Fibroblast of peridontal ligament (primary cell): ENCODE results near the gene PPP2R1A.
A peak's percentile ranks its signal among the peaks of the same experiment; 100 is the strongest.

Experiments
- DNase-seq: peaks from one replicate; pipeline ENCODE4 v3.0.0-alpha.2; 2010; ENCODE audit errors: extremely low read depth

Gene PPP2R1A

GRCh38 chr19:52189735-52190486 lies at the start of gene PPP2R1A:
Gene PPP2R1A, plus strand, starts transcription at chr19:52190052. Its CDS starts 45 bp downstream, at chr19:52190097.
- DNase-seq, result peak; percentile 100

- no peak for DNase-seq
These were observed 48.6 kb upstream of the PPP2R1A start for GRCh38 chr19:52141203-52141602.

DNA sequence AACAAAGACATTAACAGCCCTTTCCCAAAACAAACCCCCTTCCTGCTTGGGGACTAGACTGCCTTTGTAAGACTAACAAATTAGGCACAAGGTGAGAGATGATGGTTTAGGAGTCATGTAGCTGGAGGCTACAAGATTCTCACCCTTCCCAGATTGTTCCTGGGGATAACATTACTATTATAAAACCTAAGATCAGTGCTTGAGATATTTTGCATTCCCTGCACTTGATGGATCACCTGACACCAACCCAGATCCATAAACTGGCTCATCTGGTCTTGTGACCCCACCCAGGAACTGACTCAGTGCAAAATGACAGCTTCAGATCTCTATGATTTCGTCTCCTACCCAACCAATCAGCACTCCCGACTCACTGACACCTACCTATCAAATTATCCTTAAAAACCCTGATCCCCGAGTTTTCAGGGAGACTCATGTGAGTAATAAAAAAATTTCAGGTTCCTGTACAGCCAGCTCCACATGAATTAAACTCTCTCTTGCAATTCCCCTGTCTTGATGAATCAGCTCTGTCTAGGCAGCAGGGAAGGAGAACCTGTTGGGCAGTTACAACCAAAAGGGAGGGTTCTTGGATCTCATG lies 47.8 kb upstream of the PPP2R1A start:
- no peak for DNase-seq

- no peak for DNase-seq
These were observed 41.6 kb upstream of the PPP2R1A start for GRCh38 chr19:52148256-52148655.

- no peak for DNase-seq
These were observed 34.1 kb upstream of the PPP2R1A start for GRCh38 chr19:52155596-52156359.

DNA sequence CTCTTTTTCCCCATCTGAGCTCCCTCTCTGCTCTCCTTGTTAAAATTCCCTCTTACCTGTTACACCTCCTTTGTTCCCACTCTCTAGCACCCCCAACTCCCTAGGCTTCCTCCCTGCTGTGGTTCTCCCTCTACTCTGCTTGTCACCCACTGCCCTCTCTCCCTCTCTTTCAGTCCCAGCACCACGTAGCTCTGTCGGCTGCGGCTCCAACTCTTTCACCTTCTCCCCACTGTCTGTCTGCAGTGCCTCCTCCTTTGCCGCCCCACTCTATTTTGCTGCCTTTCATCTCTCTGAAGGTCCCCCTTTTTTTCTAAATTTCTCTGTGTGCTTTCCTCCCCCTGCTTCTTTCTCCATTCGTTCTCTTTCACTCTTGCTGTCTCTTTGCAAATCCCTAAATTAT lies 19.5 kb upstream of the PPP2R1A start:
- no peak for DNase-seq

GRCh38 chr19:52170863-52171320 lies 19.0 kb upstream of the PPP2R1A start:
- no peak for DNase-seq

DNA sequence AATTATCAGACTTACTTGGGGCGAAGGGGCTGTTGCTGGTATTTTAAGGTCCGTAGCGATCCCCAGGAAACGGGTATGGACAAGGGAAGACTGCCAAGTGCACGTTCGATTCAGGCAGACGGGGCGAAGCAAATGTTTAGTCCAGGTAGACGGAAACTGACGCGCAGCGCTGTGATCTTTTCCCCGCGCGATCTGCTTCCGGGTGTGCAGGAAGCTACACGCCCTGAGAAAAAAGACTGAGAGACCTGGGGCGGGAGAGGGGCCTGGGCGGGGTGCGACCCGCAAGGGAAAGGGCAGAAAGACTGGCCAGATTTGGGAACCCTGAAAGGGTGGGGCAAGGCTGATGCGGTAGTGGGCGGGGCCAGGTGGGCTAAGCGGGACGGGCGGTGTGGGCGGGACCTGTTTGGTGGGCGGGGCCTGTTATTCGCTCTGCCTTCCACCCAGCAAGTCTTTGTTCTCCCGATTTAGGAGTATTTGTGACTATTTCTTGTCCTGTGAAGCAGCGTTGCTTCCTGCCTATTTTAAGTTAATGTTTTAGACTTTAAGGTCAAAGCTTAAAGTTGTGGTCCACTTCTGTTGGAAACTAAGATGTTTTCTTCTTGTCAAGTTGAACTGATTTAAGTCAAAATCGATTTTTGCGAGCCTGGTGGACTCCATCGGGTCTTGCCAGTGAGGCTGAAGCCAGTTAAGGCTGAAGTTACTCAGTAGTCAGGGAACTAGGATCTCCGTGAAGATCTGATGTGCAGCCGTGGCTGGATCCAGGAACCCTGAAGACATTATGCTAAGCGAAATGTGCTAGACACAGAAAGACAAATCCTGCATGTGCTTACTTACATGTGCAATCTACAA lies 18.3 kb upstream of the PPP2R1A start, which contains the start of gene ZNF836:
ZNF836 (minus strand) TSS at position 301 of the 849 bp plus-strand sequence. CDS start 3,549 bp downstream, outside the sequence.
- DNase-seq, result peak; percentile 69

DNA sequence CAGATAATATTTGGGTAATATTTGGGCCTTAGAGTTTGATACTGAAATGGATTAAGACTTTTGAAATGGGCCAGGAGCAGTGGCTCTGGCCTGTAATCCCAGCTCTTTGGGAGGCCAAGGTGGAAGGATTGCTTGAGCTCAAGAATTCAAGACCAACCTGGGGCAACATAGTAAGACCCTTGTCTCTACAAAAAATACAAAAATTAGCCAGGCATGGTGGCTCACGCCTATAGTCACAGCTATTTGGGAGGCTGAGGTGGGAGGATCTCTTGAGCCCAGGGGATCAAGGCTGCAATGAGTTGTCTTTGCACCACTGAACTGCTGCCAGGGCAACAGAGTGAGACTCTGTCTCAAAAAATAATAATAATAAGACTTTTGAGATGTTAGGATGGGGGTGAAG lies 17.5 kb upstream of the PPP2R1A start:
- DNase-seq, result no peak

- DNase-seq, result no peak
These were observed 13.3 kb upstream of the PPP2R1A start for GRCh38 chr19:52176574-52176973.

DNA sequence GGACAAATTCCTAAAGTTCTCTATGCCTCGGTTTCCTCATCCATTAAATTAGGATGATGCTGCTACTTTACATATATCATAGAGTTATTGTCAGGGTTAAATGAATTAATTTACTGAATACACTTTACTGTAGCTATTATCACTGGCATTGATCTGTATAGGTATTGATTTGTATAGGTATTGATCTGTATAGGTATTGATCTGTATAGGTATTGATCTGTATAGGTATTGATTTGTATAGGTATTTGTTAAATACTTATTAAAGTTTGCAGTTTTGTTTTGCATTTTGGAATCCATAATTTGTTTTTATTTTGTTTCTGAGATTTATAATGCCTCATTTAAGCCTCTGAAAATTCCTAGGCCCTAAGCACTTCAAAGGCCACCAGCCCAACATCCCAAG lies 2.4 kb upstream of the PPP2R1A start:
- DNase-seq, result no peak

GRCh38 chr19:52188822-52189734 lies 774 bp upstream of the PPP2R1A start:
- DNase-seq, result no peak

DNA sequence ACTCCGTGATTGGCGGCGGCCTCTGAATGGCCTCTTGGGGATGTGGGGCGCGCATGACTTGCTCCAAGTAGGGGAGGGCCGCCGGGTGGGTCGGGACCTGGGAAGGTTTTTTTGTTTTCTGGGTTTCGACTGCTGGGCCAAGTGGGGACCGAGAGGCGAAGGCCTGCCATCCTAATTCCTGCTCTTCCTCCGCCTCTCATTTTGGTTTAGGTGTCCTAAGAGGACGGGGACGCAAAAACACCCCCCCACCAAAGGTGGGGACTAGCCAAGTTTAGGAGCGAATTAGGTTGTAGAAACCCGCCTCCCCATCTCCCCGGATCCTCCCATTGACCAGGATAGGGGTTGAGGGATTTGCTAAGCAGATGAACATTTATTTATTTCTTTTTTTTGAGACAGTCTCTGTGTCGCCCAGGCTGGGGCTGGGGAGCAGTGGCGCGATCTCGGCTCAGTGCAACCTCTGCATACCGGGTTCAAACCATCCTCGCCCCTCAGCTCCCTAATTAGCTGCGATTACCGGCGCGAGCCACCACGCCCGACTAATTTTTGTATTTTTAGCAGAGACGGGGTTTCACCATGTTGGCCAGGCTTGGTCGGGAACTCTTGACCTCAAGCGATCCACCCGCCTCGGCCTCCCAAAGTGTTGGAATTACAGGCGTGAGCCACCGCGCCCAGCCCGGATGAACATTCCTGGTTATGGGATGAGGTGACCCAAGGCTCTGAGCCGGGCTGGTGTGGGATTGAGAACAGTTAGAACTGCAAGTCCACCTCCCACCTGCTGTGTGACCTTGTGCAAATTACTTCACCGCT lies 838 bp downstream of the PPP2R1A start:
- peak; percentile 51 for DNase-seq

GRCh38 chr19:52191389-52191788 lies 1.5 kb downstream of the PPP2R1A start:
- no peak for DNase-seq

DNA sequence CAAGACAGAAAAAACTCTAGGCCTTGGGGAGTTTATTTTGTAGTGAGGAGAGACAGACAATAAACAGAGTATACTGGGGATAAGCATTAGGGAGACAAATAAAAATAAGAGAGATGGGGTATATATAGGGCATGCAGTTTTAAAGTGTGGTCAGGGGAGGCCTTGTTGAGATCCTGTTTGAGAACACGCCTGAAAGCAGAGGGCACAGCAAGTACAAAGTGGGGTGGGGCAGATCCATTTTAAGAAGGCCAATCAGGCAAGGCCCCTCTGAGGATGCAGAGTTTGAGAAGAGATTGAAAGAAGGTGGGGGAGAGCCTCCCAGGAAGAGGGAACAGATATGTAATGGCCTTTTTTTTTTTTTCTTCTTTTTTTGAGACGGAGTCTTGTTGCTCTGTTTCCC lies 2.1 kb downstream of the PPP2R1A start:
- no peak for DNase-seq

GRCh38 chr19:52196256-52196967 lies 6.6 kb downstream of the PPP2R1A start:
- DNase-seq, result peak; percentile 6

- DNase-seq, result no peak
These were observed 8.1 kb downstream of the PPP2R1A start for GRCh38 chr19:52197964-52198363.

- no peak for DNase-seq
These were observed 8.8 kb downstream of the PPP2R1A start for GRCh38 chr19:52198678-52199077.

GRCh38 chr19:52200044-52200443 lies 10.2 kb downstream of the PPP2R1A start:
- DNase-seq, result peak; percentile 62
